ENCODE data around the gene MTHFSD.

DNA sequence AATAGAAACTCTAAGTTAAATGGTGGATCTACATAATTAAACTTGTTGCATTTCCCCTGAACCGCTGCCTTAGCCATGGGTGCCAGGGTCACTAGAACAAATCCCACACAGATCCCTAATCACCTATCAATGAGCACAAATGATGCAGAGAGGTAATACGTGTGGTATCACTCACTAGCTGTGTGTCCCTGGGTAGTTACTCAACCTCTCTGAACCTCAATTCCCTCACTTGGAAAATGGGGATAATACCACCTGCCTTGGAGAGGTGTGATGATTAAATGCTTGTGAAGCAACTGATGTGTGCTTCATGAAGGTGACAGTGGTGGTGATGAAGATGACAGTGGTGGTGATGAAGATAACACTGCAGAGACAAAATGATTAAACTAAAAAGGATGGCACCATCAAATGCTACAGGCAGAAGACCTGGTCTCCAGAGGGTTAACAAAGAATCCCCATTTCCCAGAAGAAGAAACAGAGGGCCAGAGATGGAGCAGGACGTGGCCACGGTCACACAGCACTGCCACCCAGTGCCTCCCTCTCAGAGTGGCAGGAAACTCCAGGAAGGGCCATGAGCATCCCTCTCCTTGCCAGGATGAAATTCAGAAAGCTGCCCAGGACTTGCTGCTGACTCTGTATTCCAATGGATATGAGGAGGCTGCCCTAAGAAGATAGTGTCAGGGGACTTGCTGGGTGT is 62.6 kb downstream of the MTHFSD start:
- no peak for TF ChIP-seq FOXA1 (IDR thresholded peaks at IDR 0.05)
- TF ChIP-seq ARNT (IDR thresholded peaks at IDR 0.05): no peak
- TF ChIP-seq FOXM1 (IDR thresholded peaks at IDR 0.05; ENCODE audit: borderline replicate concordance): no peak
- no peak for TF ChIP-seq TARDBP (IDR thresholded peaks at IDR 0.05)
- no peak for TF ChIP-seq L3MBTL2 (conservative IDR thresholded peaks at IDR 0.05)
- TF ChIP-seq HDGF (IDR thresholded peaks at IDR 0.05; ENCODE audit: borderline replicate concordance): no peak
- TF ChIP-seq FOXK2 (IDR thresholded peaks at IDR 0.05): no peak
- no peak for TF ChIP-seq CTBP1 (IDR thresholded peaks at IDR 0.05; ENCODE audit: borderline replicate concordance)
- no peak for TF ChIP-seq ZNF384 (IDR thresholded peaks at IDR 0.05)
- TF ChIP-seq LEF1 (IDR thresholded peaks at IDR 0.05; ENCODE audit: borderline replicate concordance): no peak
- TF ChIP-seq BHLHE40 (IDR thresholded peaks at IDR 0.05; ENCODE audit: borderline replicate concordance): no peak
- TF ChIP-seq SP1 (IDR thresholded peaks at IDR 0.05): no peak
- TF ChIP-seq NFRKB (IDR thresholded peaks at IDR 0.05): no peak
- no peak for TF ChIP-seq ELF4 (IDR thresholded peaks at IDR 0.05)
